Caki2 (cell line): Measurements from ENCODE around the gene AP4E1. TPM values are rescaled to one million over a fixed set of nuclear protein-coding genes. Genes with fewer than 3 reads are reported as not detected.

Source experiments
- DNase-seq: peaks from one replicate; pipeline ENCODE4 v3.0.0-alpha.2; 2015; ENCODE audit warnings: low read depth
- in situ Hi-C: cut with HindIII; loops from 2 replicates; pipeline ENCODE4 v1.10.0; 2016; ENCODE audit warnings: low sequenced_read_pairs, low pct_unique_long_range_greater_than_20kb, mixed read lengths
- total RNA-seq: library from RNA; depleted of rRNA; stranded (reverse); fragments of >200 nt; shearing (Covaris generic); gene quantifications from 2 replicates; pipeline ENCODE4 v1.2.3, GENCODE V29; 2014; ENCODE audit warnings: low replicate concordance; rRNA removed

AP4E1 gene
- total RNA-seq, 1 experiment from 2014 or later = 7.7 TPM

DNA sequence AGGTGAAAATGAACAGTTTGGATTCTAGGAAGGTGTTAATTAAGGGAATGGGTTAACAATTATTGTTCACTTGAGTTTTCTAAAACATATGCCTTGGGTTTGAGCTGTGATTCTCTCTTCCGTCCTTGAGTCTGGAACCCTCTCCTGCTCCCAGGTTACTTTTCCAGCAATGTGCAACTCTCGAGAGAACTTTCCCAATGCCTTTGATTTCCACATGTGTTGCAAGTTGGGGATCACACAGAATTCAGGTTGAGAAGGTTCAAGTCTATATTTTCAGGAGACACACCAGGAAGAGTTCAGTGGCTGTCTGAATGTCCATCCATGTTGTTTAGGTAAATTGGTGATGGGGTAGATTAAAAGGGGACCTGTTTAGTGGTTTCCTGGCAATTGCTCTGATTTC is 137.5 kb downstream of the AP4E1 start:
- in situ Hi-C loops = no loop called here
- DNase-seq = no peak

DNA sequence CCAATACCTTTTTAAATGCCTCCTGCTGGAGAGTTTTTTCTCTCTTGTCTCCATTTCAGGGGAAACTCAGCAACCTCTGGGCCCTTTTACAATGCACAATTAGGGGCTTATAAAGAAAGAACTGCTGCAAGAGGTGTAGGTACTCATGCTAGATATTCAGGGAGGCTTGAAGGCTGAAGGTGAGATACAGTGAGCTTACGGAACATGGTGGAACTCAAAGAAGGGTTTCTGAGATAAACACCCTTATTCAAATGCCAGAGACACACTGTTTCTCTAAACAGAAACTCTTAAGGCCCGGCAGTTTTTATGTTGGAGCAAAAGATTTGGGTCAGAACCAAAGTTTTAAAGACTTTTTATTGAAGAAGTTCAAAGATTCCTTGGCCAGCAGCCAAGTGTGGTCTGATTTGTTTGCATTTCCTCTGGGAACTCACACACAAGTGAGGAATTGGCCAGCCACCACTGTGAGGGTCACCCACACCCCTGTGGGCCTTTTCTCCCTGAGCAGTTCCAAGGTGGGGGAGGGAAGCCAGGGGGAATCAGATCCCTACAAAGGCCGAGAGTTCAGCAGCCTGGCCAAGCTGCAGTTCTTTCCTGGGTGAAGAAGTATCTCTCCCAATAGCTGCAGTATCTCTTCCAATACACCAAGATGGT is 138.4 kb downstream of the AP4E1 start:
- no peak for DNase-seq
- in situ Hi-C loops = no loop called here

DNA sequence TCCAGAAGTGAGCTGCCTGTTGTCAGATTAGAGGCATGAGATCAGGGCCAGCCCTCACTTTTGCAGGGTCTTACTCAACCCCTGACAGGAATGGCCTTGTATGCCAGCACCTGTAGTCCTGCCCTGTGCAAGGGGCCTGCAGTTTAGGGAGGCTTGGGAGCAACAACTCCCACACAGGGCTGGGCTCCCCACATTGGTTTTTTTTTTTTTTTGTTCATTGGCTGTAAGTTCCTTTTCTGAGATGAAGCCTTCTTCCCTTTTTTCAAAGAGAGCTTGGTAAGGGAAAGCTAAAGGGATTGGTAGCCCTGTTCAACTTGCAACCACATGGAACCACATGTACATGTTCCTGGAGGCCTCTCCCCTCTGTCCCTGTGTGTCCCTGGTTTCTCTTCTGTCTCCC is 139.8 kb downstream of the AP4E1 start:
- DNase-seq = no peak
- in situ Hi-C loops = no loop called here

- in situ Hi-C loops = no loop called here
- DNase-seq = no peak
Measured at GRCh38 chr15:51049081-51049480, 140.6 kb downstream of the AP4E1 start.

DNA sequence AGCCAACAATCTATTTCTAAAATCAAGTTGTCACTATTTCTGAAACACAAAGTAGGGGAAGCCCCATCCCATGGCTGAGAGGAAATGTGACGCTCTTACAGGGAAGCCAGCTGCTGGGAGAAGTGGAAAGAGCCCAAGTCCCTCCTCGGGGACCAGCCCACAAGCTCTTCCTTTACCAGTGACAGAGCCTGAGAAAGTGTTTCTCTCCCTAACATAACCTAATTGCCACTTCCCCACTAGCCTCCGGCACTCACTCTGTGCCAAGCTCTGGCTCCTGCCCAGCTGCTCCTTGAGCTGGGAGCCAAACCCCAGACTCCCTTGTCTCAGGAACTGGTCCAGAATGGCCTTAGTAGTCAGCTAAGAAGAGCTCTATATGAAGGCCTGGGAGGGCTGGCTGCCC is 143.3 kb downstream of the AP4E1 start:
- DNase-seq = no peak
- in situ Hi-C loops = no loop called here

- in situ Hi-C loops = no loop called here
- DNase-seq = no peak
Measured at GRCh38 chr15:51053571-51053970, 145.1 kb downstream of the AP4E1 start.

DNA sequence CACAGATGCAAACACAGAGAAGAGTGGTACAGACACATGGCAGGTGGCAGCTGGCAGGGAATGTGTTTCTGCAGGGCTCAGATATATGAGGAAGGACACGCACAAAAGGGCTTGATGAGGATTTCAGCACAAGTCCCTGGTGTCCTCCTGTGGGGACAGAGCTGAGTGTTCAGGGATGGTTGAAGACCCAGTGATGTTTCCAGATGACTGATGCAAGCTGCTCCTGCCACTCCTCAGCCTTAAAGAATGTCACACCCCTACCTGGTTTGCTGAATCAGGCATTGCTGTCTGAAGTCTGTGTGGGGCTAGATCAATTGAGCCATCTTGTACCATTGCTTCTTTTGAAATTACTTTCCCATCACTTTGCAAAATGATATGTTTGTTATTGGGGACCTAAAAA is 146.1 kb downstream of the AP4E1 start:
- in situ Hi-C loops = no loop called here
- no peak for DNase-seq

Other genes with a start within 250 kb of the AP4E1 start
- 8.8 and 16.6 TPM in 2 replicates for gene TRPM7, start 221.9 kb upstream of the AP4E1 start, total RNA-seq
- 52.9 and 59.3 TPM in 2 replicates for gene SPPL2A, start 143.0 kb upstream of the AP4E1 start, total RNA-seq
- 0.14 TPM in 1 of 2 replicates, not detected in the other for gene TNFAIP8L3, start 186.2 kb downstream of the AP4E1 start, total RNA-seq